ENCODE measurements around the gene GPS1. TPM values are rescaled to one million over a fixed set of nuclear protein-coding genes. Genes with fewer than 3 reads are reported as not detected.
A peak's percentile ranks its signal among the peaks of the same experiment; 100 is the strongest.

Gene GPS1
- total and polyA plus RNA-seq, 9 of the 15 experiments (the other 6 are each of a cell fraction or from before 2014, with no cell fraction given) = 3.1 to 167 (median 69.9) TPM

DNA sequence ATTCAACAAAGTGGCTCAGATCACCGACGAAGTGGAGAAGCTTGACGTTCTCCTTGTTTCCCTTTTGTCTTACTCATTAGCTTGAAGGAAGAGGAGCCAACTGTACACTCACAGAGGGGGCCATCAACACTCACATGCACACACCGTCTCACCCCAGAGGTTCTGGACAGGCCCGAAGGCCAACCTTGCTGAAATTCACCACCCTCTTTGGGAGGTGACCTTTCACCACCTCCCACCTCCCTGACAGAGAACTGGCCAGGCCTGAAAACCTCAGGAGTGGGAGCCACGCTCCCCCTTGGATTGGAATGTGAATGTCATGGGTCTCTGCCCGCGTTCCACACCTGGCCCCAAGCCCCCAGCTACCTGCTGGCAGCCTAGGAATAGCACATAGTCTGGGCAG lies 16.2 kb upstream of the GPS1 start (continued):
- TF ChIP-seq, protein P1, sequence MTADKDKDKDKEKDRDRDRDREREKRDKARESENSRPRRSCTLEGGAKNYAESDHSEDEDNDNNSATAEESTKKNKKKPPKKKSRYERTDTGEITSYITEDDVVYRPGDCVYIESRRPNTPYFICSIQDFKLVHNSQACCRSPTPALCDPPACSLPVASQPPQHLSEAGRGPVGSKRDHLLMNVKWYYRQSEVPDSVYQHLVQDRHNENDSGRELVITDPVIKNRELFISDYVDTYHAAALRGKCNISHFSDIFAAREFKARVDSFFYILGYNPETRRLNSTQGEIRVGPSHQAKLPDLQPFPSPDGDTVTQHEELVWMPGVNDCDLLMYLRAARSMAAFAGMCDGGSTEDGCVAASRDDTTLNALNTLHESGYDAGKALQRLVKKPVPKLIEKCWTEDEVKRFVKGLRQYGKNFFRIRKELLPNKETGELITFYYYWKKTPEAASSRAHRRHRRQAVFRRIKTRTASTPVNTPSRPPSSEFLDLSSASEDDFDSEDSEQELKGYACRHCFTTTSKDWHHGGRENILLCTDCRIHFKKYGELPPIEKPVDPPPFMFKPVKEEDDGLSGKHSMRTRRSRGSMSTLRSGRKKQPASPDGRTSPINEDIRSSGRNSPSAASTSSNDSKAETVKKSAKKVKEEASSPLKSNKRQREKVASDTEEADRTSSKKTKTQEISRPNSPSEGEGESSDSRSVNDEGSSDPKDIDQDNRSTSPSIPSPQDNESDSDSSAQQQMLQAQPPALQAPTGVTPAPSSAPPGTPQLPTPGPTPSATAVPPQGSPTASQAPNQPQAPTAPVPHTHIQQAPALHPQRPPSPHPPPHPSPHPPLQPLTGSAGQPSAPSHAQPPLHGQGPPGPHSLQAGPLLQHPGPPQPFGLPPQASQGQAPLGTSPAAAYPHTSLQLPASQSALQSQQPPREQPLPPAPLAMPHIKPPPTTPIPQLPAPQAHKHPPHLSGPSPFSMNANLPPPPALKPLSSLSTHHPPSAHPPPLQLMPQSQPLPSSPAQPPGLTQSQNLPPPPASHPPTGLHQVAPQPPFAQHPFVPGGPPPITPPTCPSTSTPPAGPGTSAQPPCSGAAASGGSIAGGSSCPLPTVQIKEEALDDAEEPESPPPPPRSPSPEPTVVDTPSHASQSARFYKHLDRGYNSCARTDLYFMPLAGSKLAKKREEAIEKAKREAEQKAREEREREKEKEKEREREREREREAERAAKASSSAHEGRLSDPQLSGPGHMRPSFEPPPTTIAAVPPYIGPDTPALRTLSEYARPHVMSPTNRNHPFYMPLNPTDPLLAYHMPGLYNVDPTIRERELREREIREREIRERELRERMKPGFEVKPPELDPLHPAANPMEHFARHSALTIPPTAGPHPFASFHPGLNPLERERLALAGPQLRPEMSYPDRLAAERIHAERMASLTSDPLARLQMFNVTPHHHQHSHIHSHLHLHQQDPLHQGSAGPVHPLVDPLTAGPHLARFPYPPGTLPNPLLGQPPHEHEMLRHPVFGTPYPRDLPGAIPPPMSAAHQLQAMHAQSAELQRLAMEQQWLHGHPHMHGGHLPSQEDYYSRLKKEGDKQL (CRISPR knock-in tag; IDR thresholded peaks at IDR 0.05; ENCODE audit: borderline replicate concordance) = no peak

DNA sequence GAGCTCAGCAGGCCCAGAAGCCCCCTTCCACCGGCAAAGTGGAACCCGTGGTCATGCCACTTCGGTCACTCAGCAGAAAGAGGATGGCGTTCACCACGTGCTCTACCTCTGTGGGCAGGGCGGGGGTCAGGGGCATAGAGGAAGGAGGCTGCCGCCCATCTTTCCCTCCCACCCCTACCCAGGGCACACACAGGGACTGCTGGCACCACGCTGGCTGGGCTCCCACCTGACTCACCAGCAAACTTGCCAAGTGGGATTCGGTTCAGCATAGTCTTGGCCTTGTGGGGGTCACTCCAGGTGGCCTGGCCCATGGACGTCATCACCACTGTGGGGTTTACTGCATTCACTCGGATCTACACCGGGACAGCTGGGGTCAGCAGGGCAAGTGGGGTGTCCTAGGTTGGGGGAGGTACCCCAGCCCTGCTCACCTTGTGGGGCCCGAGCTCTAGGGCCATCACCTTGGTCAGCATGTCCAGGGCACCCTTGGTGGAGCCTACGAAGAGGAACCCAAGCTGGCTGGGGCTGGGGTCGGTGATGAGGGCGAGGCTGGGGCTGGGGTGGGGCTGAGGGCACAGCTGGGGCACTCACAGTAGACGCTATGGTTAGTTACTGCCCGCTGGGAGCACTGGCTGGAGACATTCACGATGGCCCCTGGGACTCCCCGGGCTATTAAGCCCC lies 15.6 kb upstream of the GPS1 start:
- Histone ChIP-seq H3K4me3 (peak overlapping the region; percentile 97), H3K27me3 (ENCODE audit: control insufficient read depth in 2 of 2, insufficient read depth in 2 of 2, low read length in 2 of 2) (no peaks in the 10 kb centered on the region), H3K9ac (ENCODE audit: insufficient read depth in 1 of 2, low read depth in 2 of 2, low read length in 2 of 2) (peak overlapping the region; percentile 83 to 97), H3K4me1 (replicated peaks in 1 of 2; ENCODE audit: control insufficient read depth in 2 of 2, insufficient read depth in 2 of 2, low read length in 2 of 2) (peaks cover 29 to 76% of the 10 kb centered on the region in 2 experiments), H3K27ac (ENCODE audit: extremely low read depth, low read depth, low read length) (peak overlapping the region; percentile 98; the same call in 1 of the 3 replicates), H2AFZ (ENCODE audit: low read depth, low read length) (no peak overlapping the region), H3K9me1 (ENCODE audit: control insufficient read depth, insufficient read depth, low read length) (peaks cover 6% of the 10 kb centered on the region), H3K36me3 (ENCODE audit: control insufficient read depth, insufficient read depth, low read length) (peaks cover 38% of the 10 kb centered on the region; the same call in 2 of the 3 replicates), H3K9me3 (replicated peaks; ENCODE audit: control insufficient read depth, insufficient read depth, low read depth, low read length) (no peaks in the 10 kb centered on the region), H3K79me2 (ENCODE audit: control insufficient read depth, insufficient read depth, low read length) (peaks cover 41% of the 10 kb centered on the region), H4K20me1 (replicated peaks; ENCODE audit: control insufficient read depth, insufficient read depth, low read length) (peaks cover 21% of the 10 kb centered on the region; the same call in 1 of the 2 replicates), H3K4me2 (ENCODE audit: insufficient read depth, low read length) (peak overlapping the region; percentile 95)
- WGBS (ENCODE audit: insufficient coverage, low coverage, missing lambda C conversion rate) = 75% methylated on average over 14 of the region's 20 CpGs
- BruUV-seq (replicated peaks) = no TSS peak
- ChIA-PET POLR2A (interaction anchor here (0.6 to 6.4 kb wide), 6 partner anchors 8 to 94 kb away, joined by 3 to 51 read pairs (median 4); partner anchors contain the start of genes CENPX and LRRC45), CTCF (ENCODE audit: low intra/inter-chr PET ratio) (interaction anchor here (0.7 to 2.0 kb wide), 2 partner anchors 76 to 274 kb away, joined by 4 to 14 read pairs; no protein-coding TSS in a partner anchor)
- FAIRE-seq = no peak
- no peak for DNase-seq (ENCODE audit: extremely low read depth in 1 of 4, low spot score in 3 of 4)
- intact Hi-C loops (cut with micrococcal nuclease) = loop anchor here (10.0 kb wide), 1 partner anchor 309 kb away; no protein-coding TSS in a partner anchor
- in situ Hi-C loops (cut with MboI) = no loop called here
- TF ChIP-seq CBX5 (IDR thresholded peaks at IDR 0.05; ENCODE audit: borderline replicate concordance, low read depth) (no peak), NR1H2 (CRISPR knock-in tag; IDR thresholded peaks at IDR 0.05) (0 out of 2 replicates have a peak, but pooled peaks have one; percentile 27), POLR2G (IDR thresholded peaks at IDR 0.05; ENCODE audit: low read depth, low read length) (0 out of 2 replicates have a peak, but pooled peaks have one; percentile 34)
- ATAC-seq = no peak

All from K562 (cell line).